G401 (cell line): ENCODE measurements around the gene MYO1F. TPM values are rescaled to one million over a fixed set of nuclear protein-coding genes. Genes with fewer than 3 reads are reported as not detected.

ENCODE experiments used
- DNase-seq: peaks from one replicate; pipeline ENCODE4 v3.0.0-alpha.2; 2015; ENCODE audit warnings: low spot score
- in situ Hi-C: cut with HindIII; loops from 2 replicates; pipeline ENCODE4 v1.10.0; 2016; ENCODE audit warnings: low sequenced_read_pairs, mixed read lengths
- total RNA-seq: library from RNA; depleted of rRNA; stranded (reverse); fragments of >200 nt; shearing (Covaris generic); gene quantifications from 2 replicates; pipeline ENCODE4 v1.2.3, GENCODE V29; 2014; rRNA removed

Gene MYO1F
- total RNA-seq, 1 experiment from 2014 or later: not detected

GRCh38 chr19:8482696-8483095 lies 94.5 kb downstream of the MYO1F start:
- DNase-seq: no peak
- in situ Hi-C loops: no loop called here

DNA sequence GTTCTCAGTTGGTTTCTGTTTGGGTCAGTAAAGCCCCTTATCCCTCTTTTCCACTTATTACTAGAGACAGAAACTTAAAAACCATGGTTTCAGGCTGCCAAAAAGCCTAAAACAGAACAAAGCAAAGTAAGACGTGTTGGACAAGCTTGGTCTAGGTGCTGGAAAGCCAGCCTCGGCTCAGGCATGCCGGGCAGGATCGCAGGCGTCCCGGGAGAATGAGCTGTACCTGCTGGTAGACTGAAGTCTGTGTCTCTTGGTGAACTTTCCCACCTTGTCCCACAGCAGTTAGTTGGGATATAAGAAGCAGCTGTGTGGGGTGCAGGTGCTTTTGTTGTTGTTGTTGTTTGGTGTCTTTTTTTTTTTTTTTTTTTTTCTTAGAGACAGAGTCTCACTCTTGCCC lies 95.6 kb downstream of the MYO1F start:
- DNase-seq: no peak
- in situ Hi-C loops: no loop called here

GRCh38 chr19:8481201-8481600 lies 96.0 kb downstream of the MYO1F start:
- in situ Hi-C loops: no loop called here
- no peak for DNase-seq

GRCh38 chr19:8478598-8478997 lies 98.6 kb downstream of the MYO1F start:
- in situ Hi-C loops: no loop called here
- no peak for DNase-seq

GRCh38 chr19:8477889-8478288 lies 99.4 kb downstream of the MYO1F start:
- DNase-seq: no peak
- in situ Hi-C loops: no loop called here

- in situ Hi-C loops: no loop called here
- DNase-seq: peak; percentile 66
These were observed 100.7 kb downstream of the MYO1F start for GRCh38 chr19:8476524-8476923.

GRCh38 chr19:8475005-8475404 lies 102.2 kb downstream of the MYO1F start:
- no peak for DNase-seq
- in situ Hi-C loops: no loop called here

DNA sequence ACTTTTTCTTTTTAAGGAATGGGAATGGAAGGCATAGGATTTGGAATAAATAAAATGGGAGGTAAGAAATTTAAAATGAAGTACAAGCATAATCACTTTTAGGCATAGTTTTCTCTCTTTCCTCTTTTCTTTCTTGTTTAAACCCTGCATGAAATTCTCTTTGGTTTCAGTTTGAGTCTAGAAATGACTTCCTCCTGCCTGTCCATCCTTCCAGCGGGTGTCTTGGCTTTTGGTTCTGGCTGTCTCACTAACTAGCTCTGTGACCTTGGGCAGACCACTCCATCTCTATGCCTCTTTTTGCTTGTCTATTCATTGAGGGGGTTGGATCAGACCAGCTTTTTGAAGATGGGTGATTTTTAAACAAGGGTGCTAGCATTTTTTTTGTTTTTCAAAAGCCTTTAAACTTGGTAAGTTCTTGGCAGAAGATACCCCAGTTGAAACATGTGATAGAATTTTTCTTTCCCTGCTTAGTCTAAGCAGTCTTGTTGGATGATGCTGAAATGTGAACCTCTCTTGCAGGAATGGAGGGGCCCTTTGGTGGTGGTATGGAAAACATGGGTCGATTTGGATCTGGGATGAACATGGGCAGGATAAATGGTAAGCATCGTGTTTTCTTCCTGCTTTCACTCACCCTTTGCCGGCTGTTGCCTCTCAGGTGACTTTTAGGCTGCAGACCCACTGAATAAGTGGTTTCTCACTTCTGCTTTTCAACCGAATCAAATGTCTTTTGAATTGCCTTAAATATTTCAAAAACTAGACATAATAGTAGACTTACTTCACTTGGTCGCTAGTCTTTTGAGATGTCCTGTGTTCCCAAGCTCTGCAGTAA lies 103.4 kb downstream of the MYO1F start:
- DNase-seq: no peak

More for the DNA sequence above, 103.4 kb downstream of the MYO1F start:
- in situ Hi-C loops: no loop called here

Other genes starting within 250 kb of the MYO1F start
- 0.81 and 1.2 TPM in 2 replicates for gene KANK3, start 234.2 kb downstream of the MYO1F start, total RNA-seq
- gene ANGPTL4, start 213.3 kb downstream of the MYO1F start, total RNA-seq: 2.2 and 8.4 TPM in 2 replicates
- 30.4 and 39.1 TPM in 2 replicates for gene RAB11B, start 187.1 kb downstream of the MYO1F start, total RNA-seq
- gene MARCHF2, start 164.1 kb downstream of the MYO1F start, total RNA-seq: 45.4 and 49.0 TPM in 2 replicates
- gene HNRNPM, start 132.5 kb downstream of the MYO1F start, total RNA-seq: 101 and 123 TPM in 2 replicates
- gene PRAM1, start 74.8 kb downstream of the MYO1F start, total RNA-seq: not detected in 2 replicates
- gene ZNF414, start 63.3 kb downstream of the MYO1F start, total RNA-seq: not detected in 2 replicates
- 8.7 and 14.5 TPM in 2 replicates for gene ADAMTS10, start 33.3 kb upstream of the MYO1F start, total RNA-seq
- not detected in 2 replicates for gene NFILZ, start 53.2 kb upstream of the MYO1F start, total RNA-seq
- not detected in 2 replicates for gene ACTL9, start 121.4 kb upstream of the MYO1F start, total RNA-seq
- not detected in 2 replicates for gene OR2Z1, start 144.2 kb upstream of the MYO1F start, total RNA-seq